Suppressor macrophage treated with lipopolysaccharide for 1 hour (primary cell): ENCODE data around the gene EBF3.

Experiments used
- DNase-seq, 3 donors: peaks; one replicate each; pipeline ENCODE4 v3.0.0-alpha.2; 2020 to 2022

The EBF3 gene

GRCh38 chr10:129831150-129831549 lies 132.9 kb downstream of the EBF3 start:
- no peak for DNase-seq

GRCh38 chr10:129825826-129826225 lies 138.2 kb downstream of the EBF3 start:
- DNase-seq, result no peak

- no peak for DNase-seq
Observed at GRCh38 chr10:129825221-129825620, 138.9 kb downstream of the EBF3 start.

GRCh38 chr10:129820451-129820850 lies 143.6 kb downstream of the EBF3 start:
- no peak for DNase-seq

- DNase-seq, result no peak
Observed at GRCh38 chr10:129816656-129817045, 147.4 kb downstream of the EBF3 start.

GRCh38 chr10:129815898-129816655 lies 148.0 kb downstream of the EBF3 start:
- DNase-seq, result no peak

GRCh38 chr10:129814681-129815646 lies 149.1 kb downstream of the EBF3 start:
- DNase-seq, result no peak

GRCh38 chr10:129812398-129812797 lies 151.7 kb downstream of the EBF3 start:
- no peak for DNase-seq

- DNase-seq, result no peak
Observed at GRCh38 chr10:129811208-129811607, 152.9 kb downstream of the EBF3 start.

GRCh38 chr10:129809841-129810240 lies 154.2 kb downstream of the EBF3 start:
- no peak for DNase-seq

- no peak for DNase-seq
Observed at GRCh38 chr10:129809431-129809830, 154.6 kb downstream of the EBF3 start.

- DNase-seq, result no peak
Observed at GRCh38 chr10:129808092-129808983, 155.7 kb downstream of the EBF3 start.

GRCh38 chr10:129807211-129807610 lies 156.9 kb downstream of the EBF3 start:
- DNase-seq, result no peak

GRCh38 chr10:129800796-129801340 lies 163.2 kb downstream of the EBF3 start:
- no peak for DNase-seq

- DNase-seq, result no peak
Observed at GRCh38 chr10:129799942-129800341, 164.1 kb downstream of the EBF3 start.

- DNase-seq, result no peak
Observed at GRCh38 chr10:129796710-129797420, 167.2 kb downstream of the EBF3 start.

- no peak for DNase-seq
Observed at GRCh38 chr10:129793996-129794395, 170.1 kb downstream of the EBF3 start.

- no peak for DNase-seq
Observed at GRCh38 chr10:129793479-129793878, 170.6 kb downstream of the EBF3 start.

GRCh38 chr10:129792864-129793263 lies 171.2 kb downstream of the EBF3 start:
- DNase-seq, result no peak

GRCh38 chr10:129792141-129792540 lies 171.9 kb downstream of the EBF3 start:
- DNase-seq, result no peak

- DNase-seq, result no peak
Observed at GRCh38 chr10:129790715-129791446, 173.2 kb downstream of the EBF3 start.
